HepG2 (cell line): ENCODE results near the gene KLF16. TPM values are rescaled to one million over a fixed set of nuclear protein-coding genes. Genes with fewer than 3 reads are reported as not detected.

Experiments
- ARNTL ChIP-seq: sonication (generic); formaldehyde crosslinking; IDR thresholded peaks from 2 replicates; pipeline ENCODE4 v1.4.0; 2020; ENCODE audit warnings: mild to moderate bottlenecking, missing genetic modification reagents
- BHLHE40 ChIP-seq: IDR thresholded peaks from 2 replicates; pipeline ENCODE4 v1.6.1; 2011; ENCODE audit warnings: low read length, improper control_type of control experiment
- FOXM1 ChIP-seq: sonication (generic); formaldehyde crosslinking; IDR thresholded peaks from 2 replicates; pipeline ENCODE4 v1.5.0; 2020; ENCODE audit warnings: missing genetic modification reagents
- HMG20A ChIP-seq: IDR thresholded peaks from 2 replicates; pipeline ENCODE4 v1.6.1; 2016; ENCODE audit warnings: borderline replicate concordance
- MLX ChIP-seq: IDR thresholded peaks from 2 replicates; pipeline ENCODE4 v1.6.1; 2016
- NFKB2 ChIP-seq: sonication (generic); formaldehyde crosslinking; IDR thresholded peaks from 2 replicates; pipeline ENCODE4 v1.4.0; 2020; ENCODE audit warnings: missing genetic modification reagents, borderline replicate concordance
- PPARG ChIP-seq: conservative IDR thresholded peaks from 2 replicates; pipeline ENCODE4 v1.6.1; 2016; ENCODE audit warnings: missing biosample characterization, missing genetic modification reagents
- RFX1 ChIP-seq: fragments of 450-650 bp; IDR thresholded peaks from 2 replicates; pipeline ENCODE4 v1.6.1; 2017
- ZBTB42 ChIP-seq: sonication (generic); formaldehyde crosslinking; IDR thresholded peaks from 2 replicates; pipeline ENCODE4 v1.5.0; 2020; ENCODE audit warnings: mild to moderate bottlenecking, missing genetic modification reagents
- ZNF180 ChIP-seq: sonication (generic); formaldehyde crosslinking; IDR thresholded peaks from 2 replicates; pipeline ENCODE4 v1.4.0; 2020; ENCODE audit warnings: low read depth, missing genetic modification reagents, borderline replicate concordance
- ZNF30 ChIP-seq: sonication (generic); formaldehyde crosslinking; IDR thresholded peaks from 2 replicates; pipeline ENCODE4 v1.5.0; 2020; ENCODE audit warnings: mild to moderate bottlenecking, missing genetic modification reagents
- ZNF329 ChIP-seq: sonication (generic); formaldehyde crosslinking; IDR thresholded peaks from 2 replicates; pipeline ENCODE4 v1.9.0; 2021; ENCODE audit warnings: low read depth, mild to moderate bottlenecking, missing genetic modification reagents
- ZNF335 ChIP-seq: sonication (generic); formaldehyde crosslinking; IDR thresholded peaks from 2 replicates; pipeline ENCODE4 v1.4.0; 2020; ENCODE audit warnings: missing genetic modification reagents
- ZNF430 ChIP-seq: sonication (generic); formaldehyde crosslinking; IDR thresholded peaks from 2 replicates; pipeline ENCODE4 v1.9.0; 2021; ENCODE audit warnings: mild to moderate bottlenecking, missing genetic modification reagents
- ZNF577 ChIP-seq: sonication (generic); formaldehyde crosslinking; IDR thresholded peaks from 2 replicates; pipeline ENCODE4 v1.4.0; 2020; ENCODE audit warnings: mild to moderate bottlenecking, low read depth, missing genetic modification reagents, borderline replicate concordance
- ZNF792 ChIP-seq: IDR thresholded peaks from 2 replicates; pipeline ENCODE4 v1.6.1; 2016
- polyA plus RNA-seq, 8 experiments: library from polyadenylated mRNA; depleted of rRNA in 3 of 8; stranded (reverse) in 7 of 8; unstranded in 1 of 8; fragments of >200 nt; fragmentation: Illumina TruSeq in 4 of 8; extraction: Trizol in 4 of 8; gene quantifications; 2 replicates each; pipeline versions ENCODE4 v1.2.1 to v1.2.3, GENCODE V29; 2011 to 2016; ENCODE audit warnings: low read depth in 4 of 8, missing spikeins in 1 of 8, mixed read lengths in 1 of 8; ENCODE audit not compliant: insufficient read depth in 1 of 8
- total RNA-seq, 5 experiments: library from RNA; depleted of rRNA; stranded (reverse); fragments of >200 nt; fragmentation: Illumina TruSeq; extraction: Trizol; gene quantifications; 2 replicates each; pipeline ENCODE4 v1.2.3, GENCODE V29; 2016; ENCODE audit warnings: low read depth in 1 of 5
- TF ChIP-seq, protein P1 (sequence below): sonication (generic); formaldehyde crosslinking; IDR thresholded peaks from 2 replicates; pipeline ENCODE4 v1.4.0; 2020; ENCODE audit warnings: mild to moderate bottlenecking, missing genetic modification reagents, borderline replicate concordance
- TF ChIP-seq, protein P2 (sequence below), 2 experiments: sonication (generic) in 1 of 2; formaldehyde crosslinking in 1 of 2; IDR thresholded peaks; 2 replicates each; pipeline versions ENCODE4 v1.4.0 to v1.6.1; 2016 to 2020; ENCODE audit warnings: borderline replicate concordance in 1 of 2, low read depth in 1 of 2, mild to moderate bottlenecking in 1 of 2, missing genetic modification reagents in 1 of 2
- TF ChIP-seq, protein P3 (sequence below): sonication (generic); formaldehyde crosslinking; IDR thresholded peaks from 2 replicates; pipeline ENCODE4 v1.5.0; 2020; ENCODE audit warnings: missing genetic modification reagents
- TF ChIP-seq, protein P4 (sequence below): IDR thresholded peaks from 2 replicates; pipeline ENCODE4 v1.6.1; 2012; ENCODE audit warnings: inconsistent platforms

The KLF16 gene
- total and polyA plus RNA-seq, 2 of the 13 experiments (the other 11 are each of a cell fraction or from before 2014, with no cell fraction given), result 3.5 to 6.7 TPM

DNA sequence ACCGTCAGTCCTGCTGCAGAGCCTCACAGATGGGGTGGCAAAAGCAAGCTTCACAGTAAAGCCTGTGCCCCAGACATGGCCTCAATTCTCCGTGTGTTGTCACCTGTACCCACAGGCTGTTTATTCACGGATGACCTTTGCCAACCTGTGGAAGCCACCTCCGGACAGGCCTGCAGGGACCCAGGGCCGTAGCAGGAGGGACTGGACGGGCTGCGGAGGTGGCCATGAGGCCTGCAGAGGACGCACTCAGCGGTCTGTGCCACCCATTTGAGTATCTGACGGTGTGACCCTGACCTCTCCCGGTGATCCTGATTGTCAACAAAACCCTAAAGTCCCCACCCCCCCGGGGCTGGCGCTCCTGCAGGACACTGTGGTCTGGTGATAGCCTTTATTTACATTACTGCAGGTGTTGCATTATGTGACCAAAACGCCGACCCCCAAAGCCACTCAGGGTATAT is 7.8 kb upstream of the KLF16 start (continued):
- TF ChIP-seq, protein P1, sequence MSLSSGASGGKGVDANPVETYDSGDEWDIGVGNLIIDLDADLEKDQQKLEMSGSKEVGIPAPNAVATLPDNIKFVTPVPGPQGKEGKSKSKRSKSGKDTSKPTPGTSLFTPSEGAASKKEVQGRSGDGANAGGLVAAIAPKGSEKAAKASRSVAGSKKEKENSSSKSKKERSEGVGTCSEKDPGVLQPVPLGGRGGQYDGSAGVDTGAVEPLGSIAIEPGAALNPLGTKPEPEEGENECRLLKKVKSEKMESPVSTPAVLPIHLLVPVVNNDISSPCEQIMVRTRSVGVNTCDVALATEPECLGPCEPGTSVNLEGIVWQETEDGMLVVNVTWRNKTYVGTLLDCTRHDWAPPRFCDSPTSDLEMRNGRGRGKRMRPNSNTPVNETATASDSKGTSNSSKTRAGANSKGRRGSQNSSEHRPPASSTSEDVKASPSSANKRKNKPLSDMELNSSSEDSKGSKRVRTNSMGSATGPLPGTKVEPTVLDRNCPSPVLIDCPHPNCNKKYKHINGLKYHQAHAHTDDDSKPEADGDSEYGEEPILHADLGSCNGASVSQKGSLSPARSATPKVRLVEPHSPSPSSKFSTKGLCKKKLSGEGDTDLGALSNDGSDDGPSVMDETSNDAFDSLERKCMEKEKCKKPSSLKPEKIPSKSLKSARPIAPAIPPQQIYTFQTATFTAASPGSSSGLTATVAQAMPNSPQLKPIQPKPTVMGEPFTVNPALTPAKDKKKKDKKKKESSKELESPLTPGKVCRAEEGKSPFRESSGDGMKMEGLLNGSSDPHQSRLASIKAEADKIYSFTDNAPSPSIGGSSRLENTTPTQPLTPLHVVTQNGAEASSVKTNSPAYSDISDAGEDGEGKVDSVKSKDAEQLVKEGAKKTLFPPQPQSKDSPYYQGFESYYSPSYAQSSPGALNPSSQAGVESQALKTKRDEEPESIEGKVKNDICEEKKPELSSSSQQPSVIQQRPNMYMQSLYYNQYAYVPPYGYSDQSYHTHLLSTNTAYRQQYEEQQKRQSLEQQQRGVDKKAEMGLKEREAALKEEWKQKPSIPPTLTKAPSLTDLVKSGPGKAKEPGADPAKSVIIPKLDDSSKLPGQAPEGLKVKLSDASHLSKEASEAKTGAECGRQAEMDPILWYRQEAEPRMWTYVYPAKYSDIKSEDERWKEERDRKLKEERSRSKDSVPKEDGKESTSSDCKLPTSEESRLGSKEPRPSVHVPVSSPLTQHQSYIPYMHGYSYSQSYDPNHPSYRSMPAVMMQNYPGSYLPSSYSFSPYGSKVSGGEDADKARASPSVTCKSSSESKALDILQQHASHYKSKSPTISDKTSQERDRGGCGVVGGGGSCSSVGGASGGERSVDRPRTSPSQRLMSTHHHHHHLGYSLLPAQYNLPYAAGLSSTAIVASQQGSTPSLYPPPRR (CRISPR knock-in tag), result peak; percentile 79
- peak; percentile 21; the same call in 1 of the 2 replicates for TF ChIP-seq NFKB2 (CRISPR knock-in tag)
- TF ChIP-seq ZBTB42 (CRISPR knock-in tag), result no peak
- no peak for TF ChIP-seq ZNF329
- peak; percentile 76; the same call in 1 of the 2 replicates for TF ChIP-seq ARNTL (CRISPR knock-in tag)
- TF ChIP-seq, protein P2, sequence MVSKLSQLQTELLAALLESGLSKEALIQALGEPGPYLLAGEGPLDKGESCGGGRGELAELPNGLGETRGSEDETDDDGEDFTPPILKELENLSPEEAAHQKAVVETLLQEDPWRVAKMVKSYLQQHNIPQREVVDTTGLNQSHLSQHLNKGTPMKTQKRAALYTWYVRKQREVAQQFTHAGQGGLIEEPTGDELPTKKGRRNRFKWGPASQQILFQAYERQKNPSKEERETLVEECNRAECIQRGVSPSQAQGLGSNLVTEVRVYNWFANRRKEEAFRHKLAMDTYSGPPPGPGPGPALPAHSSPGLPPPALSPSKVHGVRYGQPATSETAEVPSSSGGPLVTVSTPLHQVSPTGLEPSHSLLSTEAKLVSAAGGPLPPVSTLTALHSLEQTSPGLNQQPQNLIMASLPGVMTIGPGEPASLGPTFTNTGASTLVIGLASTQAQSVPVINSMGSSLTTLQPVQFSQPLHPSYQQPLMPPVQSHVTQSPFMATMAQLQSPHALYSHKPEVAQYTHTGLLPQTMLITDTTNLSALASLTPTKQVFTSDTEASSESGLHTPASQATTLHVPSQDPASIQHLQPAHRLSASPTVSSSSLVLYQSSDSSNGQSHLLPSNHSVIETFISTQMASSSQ (IDR thresholded peaks at IDR 0.05; ENCODE audit: low read depth), result no peak
- TF ChIP-seq, protein P2 (CRISPR knock-in tag; IDR thresholded peaks at IDR 0.05; ENCODE audit: borderline replicate concordance), result peak; percentile 55; the same call in 1 of the 2 replicates
- TF ChIP-seq ZNF792 (CRISPR knock-in tag), result peak; percentile 65; the same call in 1 of the 2 replicates
- peak; percentile 47; the same call in 1 of the 2 replicates for TF ChIP-seq PPARG (CRISPR knock-in tag)
- TF ChIP-seq ZNF180 (CRISPR knock-in tag), result no peak
- 0 out of 2 replicates have a peak, but pooled peaks have one; percentile 45 for TF ChIP-seq MLX (CRISPR knock-in tag)
- no peak; the same call in 1 of the 2 replicates for TF ChIP-seq ZNF430 (CRISPR knock-in tag)
- no peak for TF ChIP-seq ZNF577 (CRISPR knock-in tag)
- TF ChIP-seq, protein P3, sequence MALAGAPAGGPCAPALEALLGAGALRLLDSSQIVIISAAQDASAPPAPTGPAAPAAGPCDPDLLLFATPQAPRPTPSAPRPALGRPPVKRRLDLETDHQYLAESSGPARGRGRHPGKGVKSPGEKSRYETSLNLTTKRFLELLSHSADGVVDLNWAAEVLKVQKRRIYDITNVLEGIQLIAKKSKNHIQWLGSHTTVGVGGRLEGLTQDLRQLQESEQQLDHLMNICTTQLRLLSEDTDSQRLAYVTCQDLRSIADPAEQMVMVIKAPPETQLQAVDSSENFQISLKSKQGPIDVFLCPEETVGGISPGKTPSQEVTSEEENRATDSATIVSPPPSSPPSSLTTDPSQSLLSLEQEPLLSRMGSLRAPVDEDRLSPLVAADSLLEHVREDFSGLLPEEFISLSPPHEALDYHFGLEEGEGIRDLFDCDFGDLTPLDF, result no peak
- peak; percentile 39; the same call in 1 of the 2 replicates for TF ChIP-seq HMG20A
- TF ChIP-seq, protein P4, sequence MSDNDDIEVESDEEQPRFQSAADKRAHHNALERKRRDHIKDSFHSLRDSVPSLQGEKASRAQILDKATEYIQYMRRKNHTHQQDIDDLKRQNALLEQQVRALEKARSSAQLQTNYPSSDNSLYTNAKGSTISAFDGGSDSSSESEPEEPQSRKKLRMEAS, result peak; percentile 80
- TF ChIP-seq BHLHE40, result peak; percentile 41; the same call in 1 of the 2 replicates
- TF ChIP-seq FOXM1, result no peak
- TF ChIP-seq ZNF335 (CRISPR knock-in tag), result peak; percentile 39; the same call in 1 of the 2 replicates
- no peak for TF ChIP-seq RFX1
- TF ChIP-seq ZNF30, result no peak
